Fibroblast of upper back skin (primary cell): ENCODE results near the gene MAPKAP1.
"Not testable (repeated sequence)": the region's sequence is repeated elsewhere in the genome, so short reads cannot be mapped to it uniquely, and the experiment has no call there.

Source experiments
- DNase-seq: peaks from one replicate; pipeline ENCODE4 v3.0.0-alpha.2; 2013

MAPKAP1 gene

GRCh38 chr9:125593581-125594222 is 113.3 kb downstream of the MAPKAP1 start:
- no peak for DNase-seq

DNA sequence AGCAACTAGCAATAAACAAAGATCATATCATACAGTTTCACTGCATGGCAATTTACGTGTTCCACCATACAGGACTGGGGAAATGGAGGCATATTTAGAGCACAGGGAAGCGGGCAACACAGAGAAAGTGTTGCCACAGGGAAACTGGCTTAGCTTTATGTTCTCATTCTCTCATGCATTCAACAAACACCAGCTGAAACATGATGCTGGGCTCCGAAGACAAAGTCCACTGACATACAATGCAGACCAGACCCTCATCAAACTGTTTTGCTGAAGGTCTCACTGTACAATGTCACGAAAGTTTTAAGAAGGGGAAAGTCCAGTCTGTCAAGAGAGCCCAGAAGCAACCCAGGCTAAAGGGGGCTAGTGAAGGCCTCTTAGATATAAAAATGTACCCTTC is 115.1 kb downstream of the MAPKAP1 start:
- DNase-seq: no peak

DNA sequence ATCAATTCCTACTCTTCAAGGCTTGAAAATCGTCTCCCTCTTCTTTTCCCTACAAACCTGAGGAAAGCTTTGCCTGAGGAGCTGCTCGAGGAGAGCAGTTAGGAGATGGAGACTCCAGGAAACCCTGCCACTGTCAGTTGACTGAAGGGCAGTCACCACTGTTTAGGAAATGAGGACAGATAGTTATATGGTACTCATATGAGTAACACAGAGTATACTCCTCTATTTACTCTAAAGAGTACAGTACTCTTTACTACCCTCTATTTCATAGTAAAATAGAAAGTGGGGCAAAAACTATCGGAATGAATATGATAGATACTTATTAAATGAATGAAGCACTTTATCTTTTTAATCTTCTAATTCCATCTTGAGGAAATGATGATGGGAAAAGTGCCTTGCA is 115.8 kb downstream of the MAPKAP1 start:
- DNase-seq: no peak

GRCh38 chr9:125589287-125589686 is 117.7 kb downstream of the MAPKAP1 start:
- DNase-seq: no peak

DNA sequence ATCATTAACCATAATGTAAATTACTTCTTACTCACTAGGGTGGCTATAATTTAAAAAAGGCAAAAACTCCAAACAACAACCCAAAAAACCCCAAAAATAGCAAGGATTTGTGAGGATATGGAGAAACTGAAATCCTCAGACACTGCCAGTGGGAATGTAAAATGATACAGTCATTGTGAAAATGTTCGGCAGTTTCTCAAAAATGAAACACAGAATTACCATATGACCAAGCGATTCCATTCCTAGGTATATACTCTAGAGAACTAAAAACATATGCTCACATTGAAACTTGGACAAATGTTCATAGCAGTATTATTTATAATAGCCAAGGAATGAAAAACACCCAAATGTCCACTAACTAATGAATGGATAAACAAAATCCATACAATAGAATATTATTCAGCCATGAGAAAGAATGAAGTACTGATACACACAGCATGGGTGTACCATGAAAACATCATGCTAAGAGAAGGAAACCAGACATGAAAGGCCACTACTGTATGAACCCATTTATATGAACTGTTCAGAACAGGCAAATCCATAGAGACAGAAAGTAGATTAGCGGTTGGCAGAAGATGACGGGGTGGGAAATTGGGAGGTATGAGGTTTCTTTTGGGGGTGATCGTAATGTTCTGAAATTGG is 119.1 kb downstream of the MAPKAP1 start:
- peak; percentile 23 for DNase-seq

- DNase-seq: no peak
Observed at GRCh38 chr9:125586172-125586511, 120.9 kb downstream of the MAPKAP1 start.

DNA sequence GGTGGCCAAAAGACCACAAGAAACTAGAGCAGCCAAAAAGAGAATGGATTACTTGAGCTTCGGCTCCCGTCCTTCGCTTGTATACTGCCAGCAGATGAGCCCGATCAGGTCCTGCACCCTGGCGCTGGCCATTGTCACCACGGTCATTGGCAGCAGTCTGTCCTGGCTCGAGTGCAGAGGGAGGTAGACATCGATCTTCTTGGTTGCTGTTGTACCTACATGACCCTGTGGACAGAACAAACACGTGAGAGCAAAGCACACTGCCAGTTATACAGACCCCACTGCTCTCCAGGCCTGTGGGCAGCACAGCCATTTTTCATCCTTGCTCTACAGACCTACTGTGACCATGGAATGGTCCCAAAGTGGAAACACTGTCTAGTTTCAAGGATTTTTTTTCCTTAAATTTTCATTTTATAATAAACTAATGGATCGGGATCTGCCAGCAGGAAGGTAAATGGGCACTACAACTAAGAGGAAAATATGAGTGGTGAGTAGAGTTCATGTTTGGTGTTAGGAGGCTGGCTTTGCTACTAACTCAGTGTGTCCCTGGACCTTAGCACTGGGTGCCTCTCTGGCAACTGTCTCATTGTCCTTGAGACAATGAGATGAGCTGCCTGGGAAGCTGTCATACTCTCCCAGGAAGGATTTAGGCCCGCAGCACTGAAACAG is 121.4 kb downstream of the MAPKAP1 start:
- no peak for DNase-seq

- no peak for DNase-seq
Observed at GRCh38 chr9:125580701-125581286, 126.2 kb downstream of the MAPKAP1 start.

DNA sequence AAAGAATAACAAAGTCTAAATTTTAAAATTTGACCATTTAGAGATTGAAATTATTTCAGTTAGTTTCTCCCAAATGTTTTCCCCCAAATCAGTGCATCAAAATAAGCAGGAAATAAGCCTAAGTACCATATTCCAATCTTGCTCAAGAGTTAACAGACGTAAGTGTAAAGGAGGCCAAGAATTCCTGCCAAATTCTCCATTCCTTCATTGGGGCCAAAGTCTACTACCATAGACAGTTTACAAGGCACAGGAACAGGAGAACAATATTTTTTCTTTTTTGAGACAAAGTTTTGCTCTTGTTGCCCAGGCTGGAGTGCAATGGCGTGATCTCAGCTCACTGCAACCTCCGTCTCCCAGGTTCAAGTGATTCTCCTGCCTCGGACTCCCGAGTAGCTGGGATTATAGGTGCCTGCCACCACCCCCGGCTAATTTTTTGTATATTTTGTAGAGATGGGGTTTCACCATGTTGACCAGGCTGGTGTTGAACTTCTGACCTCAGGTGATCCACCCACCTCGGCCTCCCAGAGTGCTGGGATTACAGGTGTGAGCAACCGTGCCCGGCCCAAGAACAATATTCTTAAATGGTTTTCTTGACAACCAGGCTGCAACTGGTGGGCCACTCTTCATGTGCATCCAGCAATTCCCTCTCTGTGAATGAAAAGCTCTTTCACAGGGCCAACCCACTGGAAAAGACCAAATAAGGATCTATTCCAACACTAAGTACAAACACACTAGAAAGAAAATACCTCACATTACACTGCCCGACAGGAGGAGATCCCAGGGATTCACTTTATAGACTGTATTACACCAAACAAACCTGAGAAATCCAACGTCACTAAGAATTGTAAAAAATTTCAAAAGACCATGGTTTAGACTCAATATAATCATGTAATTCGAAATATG is 127.7 kb downstream of the MAPKAP1 start:
- DNase-seq: no peak

GRCh38 chr9:125574126-125574877 is 132.7 kb downstream of the MAPKAP1 start:
- DNase-seq: no peak

GRCh38 chr9:125572461-125572860 is 134.5 kb downstream of the MAPKAP1 start:
- DNase-seq: not testable (repeated sequence)

- not testable (repeated sequence) for DNase-seq
Observed at GRCh38 chr9:125571824-125572223, 135.2 kb downstream of the MAPKAP1 start.

- no peak for DNase-seq
Observed at GRCh38 chr9:125570246-125570645, 136.8 kb downstream of the MAPKAP1 start.

- DNase-seq: peak; percentile 53
Observed at GRCh38 chr9:125568621-125569020, 138.4 kb downstream of the MAPKAP1 start.

GRCh38 chr9:125566051-125566450 is 141.0 kb downstream of the MAPKAP1 start:
- DNase-seq: not testable (repeated sequence)

- no peak for DNase-seq
Observed at GRCh38 chr9:125565126-125565525, 141.9 kb downstream of the MAPKAP1 start.

- DNase-seq: no peak
Observed at GRCh38 chr9:125564631-125565030, 142.4 kb downstream of the MAPKAP1 start.

DNA sequence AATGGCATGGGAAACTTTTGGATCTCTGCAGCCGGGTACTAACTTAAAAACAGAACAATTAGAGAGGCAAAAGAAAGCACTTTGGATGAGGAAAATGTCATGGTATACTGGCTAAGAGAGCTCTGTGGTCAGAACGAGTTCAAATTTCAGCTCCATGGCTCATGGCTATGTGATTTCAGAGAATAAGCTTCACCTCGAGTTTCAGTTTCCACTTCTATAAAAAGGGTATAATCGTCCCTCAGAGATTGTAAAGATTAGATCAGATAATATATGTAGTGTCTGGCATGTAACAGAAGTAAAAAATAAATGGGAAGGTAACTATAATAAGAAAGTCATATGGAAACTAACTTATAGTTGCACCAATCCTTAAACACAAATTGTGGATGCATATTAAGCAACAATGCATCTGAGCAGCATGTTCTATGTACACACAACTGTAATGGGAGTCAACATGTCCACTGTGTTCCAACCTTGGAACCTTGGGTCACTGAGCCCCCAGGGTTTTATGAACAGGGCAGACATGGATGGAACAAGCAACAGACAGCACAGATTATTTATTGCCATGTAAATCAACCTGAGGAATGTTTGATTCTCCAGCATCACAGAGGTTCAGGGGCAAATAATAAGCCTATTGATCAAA is 145.4 kb downstream of the MAPKAP1 start:
- DNase-seq: no peak

GRCh38 chr9:125559894-125560293 is 147.1 kb downstream of the MAPKAP1 start:
- no peak for DNase-seq

DNA sequence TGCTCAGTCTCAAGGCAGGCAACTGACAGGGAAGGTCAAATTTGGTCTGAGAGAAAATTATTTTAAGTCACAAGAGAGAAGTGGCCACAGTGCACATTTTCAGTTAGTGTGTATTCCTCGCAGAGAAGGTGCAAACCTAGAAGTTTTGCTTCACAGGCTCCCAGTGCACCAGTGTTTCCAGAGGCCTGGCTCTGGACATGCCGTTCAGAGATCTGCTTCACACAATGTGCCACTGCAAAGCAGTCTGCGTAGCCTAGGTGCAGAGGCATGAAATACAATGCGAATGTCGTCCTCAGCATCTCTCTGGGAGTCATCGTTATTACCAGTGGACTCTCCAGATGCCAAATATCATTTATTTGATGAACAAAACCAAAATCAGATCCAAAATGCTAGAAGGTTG is 147.8 kb downstream of the MAPKAP1 start:
- no peak for DNase-seq

GRCh38 chr9:125558453-125559092 is 148.4 kb downstream of the MAPKAP1 start:
- peak; percentile 77 for DNase-seq
